HepG2 (cell line): ENCODE data around the gene PTPRM. TPM values are rescaled to one million over a fixed set of nuclear protein-coding genes. Genes with fewer than 3 reads are reported as not detected.

Experiments used
- ATAC-seq: fragments of 200-7000 bp; cut with Tn5 transposase; 3 replicates; pipeline ENCODE4 v1.9.1; 2020; ENCODE audit warnings: mild to moderate bottlenecking, moderate library complexity
- BruUV-seq: library from RNA; stranded (reverse); fragments of 400-500 nt; replicated peaks from 2 replicates; lab custom pipeline; 2021; lab: Mats Ljungman, UMichigan
- CTCF ChIA-PET: fragments of 300-600 bp; formaldehyde crosslinking; extraction: SDS; loops from one replicate; lab custom pipeline; 2021; ENCODE audit warnings: low total read pairs, inconsistent platforms, low intra/inter-chr PET ratio; lab: Yijun Ruan, JAX
- POLR2A ChIA-PET: fragments of 350-600 bp; sonication (Branson Sonifier 250); formaldehyde crosslinking; loops from one replicate; lab custom pipeline; 2020; ENCODE audit warnings: antibody characterized with exemption, inconsistent platforms; lab: Yijun Ruan, JAX
- DNase-seq: peaks from one replicate; pipeline ENCODE4 v3.0.0-alpha.2; 2015; ENCODE audit warnings: low spot score
- FAIRE-seq: peaks from 3 replicates; lab custom pipeline; 2011; peaks lifted over from hg19 to GRCh38; lab: Jason Lieb, UNC
- H2AFZ ChIP-seq: one replicate; pipeline ENCODE4 v1.6.1; 2011; ENCODE audit warnings: low read length, inconsistent platforms
- H3K27ac ChIP-seq: fragments of 300-600 bp; 3 replicates; pipeline ENCODE4 v1.8.0; 2011; ENCODE audit warnings: mixed run types, mild to moderate bottlenecking, mixed read lengths, low read length, inconsistent platforms; ENCODE audit not compliant: insufficient read depth; ENCODE audit errors: extremely low read length
- H3K27me3 ChIP-seq, 2 experiments: fragments of 200-600 bp in 1 of 2; 2 replicates in 1 of 2; 3 replicates in 1 of 2; pipeline versions ENCODE4 v1.6.0 to v1.8.0; 2011; ENCODE audit warnings: low read length in 2 of 2, mild to moderate bottlenecking in 2 of 2, moderate library complexity in 2 of 2, inconsistent platforms in 1 of 2; ENCODE audit not compliant: insufficient read depth in 2 of 2, control insufficient read depth in 1 of 2
- H3K36me3 ChIP-seq, 2 experiments: fragments of 200-600 bp in 1 of 2; replicated peaks in 1 of 2; 2 replicates in 1 of 2; 3 replicates in 1 of 2; pipeline versions ENCODE4 v1.5.1 to v1.8.0; 2011; ENCODE audit warnings: low read length in 2 of 2, inconsistent platforms in 1 of 2; ENCODE audit not compliant: insufficient read depth in 2 of 2, control insufficient read depth in 1 of 2
- H3K4me1 ChIP-seq: 2 replicates; pipeline ENCODE4 v1.5.1; 2012; ENCODE audit warnings: low read length, inconsistent platforms; ENCODE audit not compliant: insufficient read depth
- H3K4me2 ChIP-seq: 2 replicates; pipeline ENCODE4 v1.6.0; 2011; ENCODE audit warnings: low read depth, low read length, inconsistent platforms
- H3K4me3 ChIP-seq, 3 experiments: fragments of 200-600 bp in 1 of 3; sonication (generic), shearing (Covaris generic) in 1 of 3; replicated peaks in 1 of 3; 2 replicates each; pipeline ENCODE4 v1.5.1; 2011 to 2016; ENCODE audit warnings: low read length in 3 of 3, inconsistent platforms in 2 of 3, low read depth in 2 of 3, mild to moderate bottlenecking in 2 of 3, control low read depth in 1 of 3, mixed read lengths in 1 of 3; ENCODE audit not compliant: insufficient read depth in 1 of 3
- H3K79me2 ChIP-seq: one replicate; pipeline ENCODE4 v1.6.1; 2011; ENCODE audit warnings: low read length, inconsistent platforms; ENCODE audit not compliant: insufficient read depth
- H3K9ac ChIP-seq: 2 replicates; pipeline ENCODE4 v1.6.0; 2011; ENCODE audit warnings: mild to moderate bottlenecking, low read depth, low read length, inconsistent platforms; ENCODE audit not compliant: insufficient read depth
- H3K9me3 ChIP-seq: 2 replicates; pipeline ENCODE4 v1.5.1; 2012; ENCODE audit warnings: mild to moderate bottlenecking, low read length
- H4K20me1 ChIP-seq: 2 replicates; pipeline ENCODE4 v1.6.0; 2011; ENCODE audit warnings: inconsistent platforms, mild to moderate bottlenecking, low read length, moderate library complexity; ENCODE audit not compliant: insufficient read depth
- ARID2 ChIP-seq: sonication (generic); formaldehyde crosslinking; IDR thresholded peaks from 2 replicates; pipeline ENCODE4 v1.8.1; 2022; ENCODE audit warnings: mild to moderate bottlenecking, missing genetic modification reagents, borderline replicate concordance
- HCFC1 ChIP-seq: fragments of 150-350 bp; IDR thresholded peaks from 2 replicates; pipeline ENCODE4 v1.6.1; 2014; ENCODE audit warnings: low read depth, low read length
- MXD4 ChIP-seq: IDR thresholded peaks from 2 replicates; pipeline ENCODE4 v1.6.1; 2016; ENCODE audit warnings: mild to moderate bottlenecking, missing biosample characterization, missing genetic modification reagents
- RAD51 ChIP-seq: fragments of 450-650 bp; IDR thresholded peaks from 2 replicates; pipeline ENCODE4 v1.6.1; 2016; ENCODE audit warnings: borderline replicate concordance
- ZC3H4 ChIP-seq: sonication (generic); formaldehyde crosslinking; IDR thresholded peaks from 2 replicates; pipeline ENCODE4 v1.4.0; 2020; ENCODE audit warnings: missing genetic modification reagents, borderline replicate concordance
- ZFAT ChIP-seq: sonication (generic); formaldehyde crosslinking; conservative IDR thresholded peaks from 2 replicates; pipeline ENCODE4 v1.8.1; 2023; ENCODE audit warnings: missing genetic modification reagents, inconsistent platforms
- ZNF609 ChIP-seq: sonication (generic); formaldehyde crosslinking; IDR thresholded peaks from 2 replicates; pipeline ENCODE4 v1.4.0; 2020; ENCODE audit warnings: mild to moderate bottlenecking, missing genetic modification reagents, borderline replicate concordance
- in situ Hi-C: cut with HindIII; loops from 2 replicates; pipeline ENCODE4 v1.10.0; 2017; ENCODE audit warnings: low pct_unique_long_range_greater_than_20kb; ENCODE audit not compliant: extremely low pct_ligation_motif_present
- intact Hi-C: fragments of 100-400 bp; cut with micrococcal nuclease; formaldehyde crosslinking; loops from one replicate; pipeline ENCODE4 v1.10.0; 2022; ENCODE audit not compliant: unreplicated experiment
- polyA plus RNA-seq, 8 experiments: library from polyadenylated mRNA; depleted of rRNA in 3 of 8; stranded (reverse) in 7 of 8; unstranded in 1 of 8; fragments of >200 nt; fragmentation: Illumina TruSeq in 4 of 8; extraction: Trizol in 4 of 8; gene quantifications; 2 replicates each; pipeline versions ENCODE4 v1.2.1 to v1.2.3, GENCODE V29; 2011 to 2016; ENCODE audit warnings: low read depth in 4 of 8, missing spikeins in 1 of 8, mixed read lengths in 1 of 8; ENCODE audit not compliant: insufficient read depth in 1 of 8
- total RNA-seq, 5 experiments: library from RNA; depleted of rRNA; stranded (reverse); fragments of >200 nt; fragmentation: Illumina TruSeq; extraction: Trizol; gene quantifications; 2 replicates each; pipeline ENCODE4 v1.2.3, GENCODE V29; 2016; ENCODE audit warnings: low read depth in 1 of 5
- TF ChIP-seq, protein P1 (sequence below): IDR thresholded peaks from 2 replicates; pipeline ENCODE4 v1.6.1; 2018; ENCODE audit warnings: missing genetic modification reagents

Gene PTPRM
- total and polyA plus RNA-seq, 2 of the 13 experiments (the other 11 are each of a cell fraction or from before 2014, with no cell fraction given) = 12.6 to 108 TPM

DNA sequence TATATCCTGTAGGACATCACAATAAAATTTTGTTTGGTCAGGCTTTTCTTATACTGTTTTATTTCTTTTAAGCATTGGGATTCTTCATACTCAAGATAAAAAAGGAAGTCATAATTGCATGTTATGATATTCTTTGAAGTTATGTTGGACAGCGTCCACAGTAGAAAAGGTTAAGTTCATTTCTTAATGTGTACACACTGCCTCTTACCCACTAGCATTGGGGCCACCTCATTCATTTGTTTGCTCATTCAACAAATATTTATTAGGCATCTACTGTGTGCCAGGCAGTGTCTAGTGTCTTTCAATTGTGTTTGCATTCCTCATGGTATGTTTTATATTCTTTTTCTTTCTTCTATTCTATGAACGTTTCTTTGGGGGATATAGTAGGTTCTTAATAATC lies 70.2 kb downstream of the PTPRM start (continued):
- TF ChIP-seq ZNF609 (CRISPR knock-in tag) (peak; percentile 64; the same call in 1 of the 2 replicates), ZC3H4 (CRISPR knock-in tag) (no peak)
- TF ChIP-seq, all 625 proteins: peak for 48

DNA sequence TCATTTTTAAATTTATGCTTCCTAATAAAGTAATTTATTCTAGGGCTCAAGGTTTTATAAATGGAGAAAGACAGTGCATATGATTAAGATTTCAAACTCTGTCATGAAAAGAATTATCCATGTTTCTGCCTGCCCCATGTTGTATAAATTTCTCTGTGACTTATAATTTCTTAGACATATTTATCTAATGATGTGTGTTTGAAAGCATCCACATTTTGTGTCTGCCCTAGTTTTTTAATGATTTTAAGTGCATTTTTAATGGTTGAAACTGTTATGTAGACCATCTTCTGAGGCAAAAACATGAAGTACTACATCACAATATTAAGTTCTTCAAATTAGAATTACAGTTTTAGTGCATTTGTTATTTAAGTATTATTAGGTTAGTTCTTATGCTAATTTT lies 71.2 kb downstream of the PTPRM start:
- no peaks in the 10 kb centered on the region for H3K9me3 ChIP-seq
- DNase-seq = no peak
- H3K4me2 ChIP-seq = no peak overlapping the region
- H3K4me1 ChIP-seq = peaks cover 45% of the 10 kb centered on the region
- H4K20me1 ChIP-seq = no peaks in the 10 kb centered on the region
- no peak overlapping the region for H2AFZ ChIP-seq
- H3K27me3 ChIP-seq = no peaks in the 10 kb centered on the region
- in situ Hi-C loops (no loop called here), intact Hi-C loops (no loop called here)
- BruUV-seq = no TSS peak
- peaks cover 4% of the 10 kb centered on the region for H3K79me2 ChIP-seq
- no peak for ATAC-seq
- no peak overlapping the region for H3K9ac ChIP-seq
- FAIRE-seq = no peak
- H3K4me3 ChIP-seq = no peak overlapping the region
- TF ChIP-seq RAD51 (no peak), MXD4 (CRISPR knock-in tag) (no peak), HCFC1 (no peak), ZFAT (CRISPR knock-in tag) (no peak), ARID2 (CRISPR knock-in tag) (no peak)
- TF ChIP-seq, protein P1, sequence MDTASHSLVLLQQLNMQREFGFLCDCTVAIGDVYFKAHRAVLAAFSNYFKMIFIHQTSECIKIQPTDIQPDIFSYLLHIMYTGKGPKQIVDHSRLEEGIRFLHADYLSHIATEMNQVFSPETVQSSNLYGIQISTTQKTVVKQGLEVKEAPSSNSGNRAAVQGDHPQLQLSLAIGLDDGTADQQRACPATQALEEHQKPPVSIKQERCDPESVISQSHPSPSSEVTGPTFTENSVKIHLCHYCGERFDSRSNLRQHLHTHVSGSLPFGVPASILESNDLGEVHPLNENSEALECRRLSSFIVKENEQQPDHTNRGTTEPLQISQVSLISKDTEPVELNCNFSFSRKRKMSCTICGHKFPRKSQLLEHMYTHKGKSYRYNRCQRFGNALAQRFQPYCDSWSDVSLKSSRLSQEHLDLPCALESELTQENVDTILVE (CRISPR knock-in tag) = no peak
- ChIA-PET CTCF (no interaction called here), POLR2A (no interaction called here)
- H3K27ac ChIP-seq = no peak overlapping the region
- H3K36me3 ChIP-seq = no peaks in the 10 kb centered on the region
